NK-92 (cell line): Measurements from ENCODE around the gene MPP1.

Source experiments
- DNase-seq: peaks from one replicate; lab custom pipeline; 2025; ENCODE audit not compliant: unreplicated experiment; lab: John Stamatoyannopoulos, UW

The MPP1 gene

DNA sequence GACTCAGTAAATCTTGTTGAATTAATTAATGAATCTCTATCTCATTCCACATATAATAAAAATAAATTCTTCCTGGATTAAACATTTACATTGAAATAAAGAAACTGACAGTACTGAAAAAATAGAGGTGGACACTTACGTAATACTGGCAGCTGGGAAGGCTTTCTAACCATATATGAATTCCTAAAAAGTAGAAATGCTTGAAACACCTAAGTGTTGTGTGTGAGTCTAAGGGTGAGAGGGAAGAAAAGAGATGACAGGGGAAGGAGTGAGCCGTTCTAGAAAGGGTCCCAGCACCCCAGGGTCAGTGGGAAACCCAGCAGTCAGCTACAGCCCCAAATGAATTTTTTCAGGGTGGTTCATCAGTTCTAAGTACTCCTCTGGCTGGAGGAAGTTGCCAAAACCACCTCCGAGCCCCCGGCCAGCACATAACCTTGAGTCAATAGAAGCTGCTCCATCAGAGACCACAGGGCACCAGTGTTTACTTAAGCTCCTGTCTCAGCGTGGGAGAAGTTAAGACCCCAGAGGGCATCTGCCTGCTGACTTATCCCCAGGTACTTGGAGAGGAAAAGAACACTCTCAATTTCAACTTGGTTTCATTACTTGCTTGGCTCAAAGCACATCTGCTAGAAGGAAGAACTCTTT is 72.7 kb downstream of the MPP1 start:
- no peak for DNase-seq

DNA sequence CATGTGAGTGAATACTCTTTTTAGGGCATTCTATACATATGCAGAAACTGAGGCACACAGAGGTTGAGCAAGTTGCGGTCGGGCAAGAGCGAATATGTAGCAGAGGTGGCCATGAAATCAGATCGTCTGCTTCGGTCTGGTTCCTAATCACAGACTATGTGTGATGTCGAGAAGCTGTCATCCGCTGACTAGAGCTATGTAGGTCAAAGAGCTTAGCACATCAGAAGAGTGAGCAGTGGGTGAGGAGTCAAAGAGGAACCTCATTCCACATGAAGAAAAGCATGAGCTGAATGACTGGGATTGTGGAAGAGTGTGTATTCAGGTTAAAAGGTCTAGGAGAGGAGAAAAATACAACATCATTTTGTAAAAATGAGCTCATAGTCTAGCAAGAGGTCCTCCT is 73.4 kb downstream of the MPP1 start:
- no peak for DNase-seq

GRCh38 chrX:154731184-154731583 is 74.1 kb downstream of the MPP1 start:
- no peak for DNase-seq

- no peak for DNase-seq
Observed at GRCh38 chrX:154730253-154730891, 74.9 kb downstream of the MPP1 start.

DNA sequence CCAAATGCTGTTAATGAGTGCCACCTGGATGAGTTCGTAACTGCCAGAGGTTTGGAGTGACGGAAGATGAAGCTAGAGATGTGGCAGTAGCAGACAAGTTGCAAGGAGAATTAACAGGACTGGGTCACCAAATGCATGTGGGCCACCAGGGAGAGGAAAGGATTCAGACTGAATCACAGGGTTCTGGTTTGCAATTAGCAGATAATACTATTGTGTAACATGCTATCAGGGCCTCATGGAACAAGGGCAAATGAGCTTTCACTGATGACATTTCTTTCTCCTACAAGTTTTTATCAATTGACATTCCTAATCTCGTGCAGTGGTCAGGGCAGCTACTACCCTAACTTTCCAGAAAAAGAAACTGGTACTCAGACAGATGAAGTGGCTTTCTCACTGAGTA is 75.8 kb downstream of the MPP1 start:
- DNase-seq, result no peak
